ENCODE measurements around the gene NXPH1. TPM values are rescaled to one million over a fixed set of nuclear protein-coding genes. Genes with fewer than 3 reads are reported as not detected.

NXPH1 gene
- total and polyA plus RNA-seq, 2 experiments from 2014 or later, result 0.45 to 3.0 TPM

- Histone ChIP-seq H3K4me1 (ENCODE audit: insufficient read depth) (no peaks in the 10 kb centered on the region), H3K9me2 (ENCODE audit: insufficient read depth) (0 out of 2 replicates have a peak, but pooled peaks cover 5% of the 10 kb centered on the region)
These were observed 47.7 kb downstream of the NXPH1 start for GRCh38 chr7:8481096-8481495.

More at GRCh38 chr7:8481096-8481495, 47.7 kb downstream of the NXPH1 start:
- Histone ChIP-seq H3K4me3 (no peak overlapping the region), H3K27me3 (ENCODE audit: insufficient read depth) (no peaks in the 10 kb centered on the region), H4K20me1 (replicated peaks; ENCODE audit: insufficient read depth) (no peaks in the 10 kb centered on the region), H3K79me2 (replicated peaks; ENCODE audit: insufficient read depth) (no peaks in the 10 kb centered on the region), H3K36me3 (ENCODE audit: insufficient read depth) (no peaks in the 10 kb centered on the region), H3F3A (replicated peaks; ENCODE audit: low read depth) (no peaks in the 10 kb centered on the region), H3K4me2 (no peak overlapping the region), H3K27ac (ENCODE audit: low read depth) (no peak overlapping the region), H2AFZ (no peak overlapping the region)
- TF ChIP-seq JUNB (IDR thresholded peaks at IDR 0.05; ENCODE audit: unreplicated experiment) (no peak), EZH2phosphoT487 (IDR thresholded peaks at IDR 0.05; ENCODE audit: unreplicated experiment) (no peak), EZH2 (IDR thresholded peaks at IDR 0.05; ENCODE audit: low read depth, unreplicated experiment) (no peak), ZNF114 (CRISPR knock-in tag; IDR thresholded peaks at IDR 0.05) (no peak), NANOG (IDR thresholded peaks at IDR 0.05; ENCODE audit: borderline replicate concordance) (no peak), POLR2AphosphoS5 (IDR thresholded peaks at IDR 0.05; ENCODE audit: low read depth) (no peak), ETS1 (IDR thresholded peaks at IDR 0.05) (no peak), ZNF331 (CRISPR knock-in tag; IDR thresholded peaks at IDR 0.05; ENCODE audit: low read depth) (no peak), STAT1 (IDR thresholded peaks at IDR 0.05; ENCODE audit: unreplicated experiment) (no peak), CREB1 (CRISPR knock-in tag; IDR thresholded peaks at IDR 0.05; ENCODE audit: low read depth) (no peak), CTCF (conservative IDR thresholded peaks at IDR 0.05; ENCODE audit: low read depth in 2 of 2) (no peak)
- TF ChIP-seq, protein P1, sequence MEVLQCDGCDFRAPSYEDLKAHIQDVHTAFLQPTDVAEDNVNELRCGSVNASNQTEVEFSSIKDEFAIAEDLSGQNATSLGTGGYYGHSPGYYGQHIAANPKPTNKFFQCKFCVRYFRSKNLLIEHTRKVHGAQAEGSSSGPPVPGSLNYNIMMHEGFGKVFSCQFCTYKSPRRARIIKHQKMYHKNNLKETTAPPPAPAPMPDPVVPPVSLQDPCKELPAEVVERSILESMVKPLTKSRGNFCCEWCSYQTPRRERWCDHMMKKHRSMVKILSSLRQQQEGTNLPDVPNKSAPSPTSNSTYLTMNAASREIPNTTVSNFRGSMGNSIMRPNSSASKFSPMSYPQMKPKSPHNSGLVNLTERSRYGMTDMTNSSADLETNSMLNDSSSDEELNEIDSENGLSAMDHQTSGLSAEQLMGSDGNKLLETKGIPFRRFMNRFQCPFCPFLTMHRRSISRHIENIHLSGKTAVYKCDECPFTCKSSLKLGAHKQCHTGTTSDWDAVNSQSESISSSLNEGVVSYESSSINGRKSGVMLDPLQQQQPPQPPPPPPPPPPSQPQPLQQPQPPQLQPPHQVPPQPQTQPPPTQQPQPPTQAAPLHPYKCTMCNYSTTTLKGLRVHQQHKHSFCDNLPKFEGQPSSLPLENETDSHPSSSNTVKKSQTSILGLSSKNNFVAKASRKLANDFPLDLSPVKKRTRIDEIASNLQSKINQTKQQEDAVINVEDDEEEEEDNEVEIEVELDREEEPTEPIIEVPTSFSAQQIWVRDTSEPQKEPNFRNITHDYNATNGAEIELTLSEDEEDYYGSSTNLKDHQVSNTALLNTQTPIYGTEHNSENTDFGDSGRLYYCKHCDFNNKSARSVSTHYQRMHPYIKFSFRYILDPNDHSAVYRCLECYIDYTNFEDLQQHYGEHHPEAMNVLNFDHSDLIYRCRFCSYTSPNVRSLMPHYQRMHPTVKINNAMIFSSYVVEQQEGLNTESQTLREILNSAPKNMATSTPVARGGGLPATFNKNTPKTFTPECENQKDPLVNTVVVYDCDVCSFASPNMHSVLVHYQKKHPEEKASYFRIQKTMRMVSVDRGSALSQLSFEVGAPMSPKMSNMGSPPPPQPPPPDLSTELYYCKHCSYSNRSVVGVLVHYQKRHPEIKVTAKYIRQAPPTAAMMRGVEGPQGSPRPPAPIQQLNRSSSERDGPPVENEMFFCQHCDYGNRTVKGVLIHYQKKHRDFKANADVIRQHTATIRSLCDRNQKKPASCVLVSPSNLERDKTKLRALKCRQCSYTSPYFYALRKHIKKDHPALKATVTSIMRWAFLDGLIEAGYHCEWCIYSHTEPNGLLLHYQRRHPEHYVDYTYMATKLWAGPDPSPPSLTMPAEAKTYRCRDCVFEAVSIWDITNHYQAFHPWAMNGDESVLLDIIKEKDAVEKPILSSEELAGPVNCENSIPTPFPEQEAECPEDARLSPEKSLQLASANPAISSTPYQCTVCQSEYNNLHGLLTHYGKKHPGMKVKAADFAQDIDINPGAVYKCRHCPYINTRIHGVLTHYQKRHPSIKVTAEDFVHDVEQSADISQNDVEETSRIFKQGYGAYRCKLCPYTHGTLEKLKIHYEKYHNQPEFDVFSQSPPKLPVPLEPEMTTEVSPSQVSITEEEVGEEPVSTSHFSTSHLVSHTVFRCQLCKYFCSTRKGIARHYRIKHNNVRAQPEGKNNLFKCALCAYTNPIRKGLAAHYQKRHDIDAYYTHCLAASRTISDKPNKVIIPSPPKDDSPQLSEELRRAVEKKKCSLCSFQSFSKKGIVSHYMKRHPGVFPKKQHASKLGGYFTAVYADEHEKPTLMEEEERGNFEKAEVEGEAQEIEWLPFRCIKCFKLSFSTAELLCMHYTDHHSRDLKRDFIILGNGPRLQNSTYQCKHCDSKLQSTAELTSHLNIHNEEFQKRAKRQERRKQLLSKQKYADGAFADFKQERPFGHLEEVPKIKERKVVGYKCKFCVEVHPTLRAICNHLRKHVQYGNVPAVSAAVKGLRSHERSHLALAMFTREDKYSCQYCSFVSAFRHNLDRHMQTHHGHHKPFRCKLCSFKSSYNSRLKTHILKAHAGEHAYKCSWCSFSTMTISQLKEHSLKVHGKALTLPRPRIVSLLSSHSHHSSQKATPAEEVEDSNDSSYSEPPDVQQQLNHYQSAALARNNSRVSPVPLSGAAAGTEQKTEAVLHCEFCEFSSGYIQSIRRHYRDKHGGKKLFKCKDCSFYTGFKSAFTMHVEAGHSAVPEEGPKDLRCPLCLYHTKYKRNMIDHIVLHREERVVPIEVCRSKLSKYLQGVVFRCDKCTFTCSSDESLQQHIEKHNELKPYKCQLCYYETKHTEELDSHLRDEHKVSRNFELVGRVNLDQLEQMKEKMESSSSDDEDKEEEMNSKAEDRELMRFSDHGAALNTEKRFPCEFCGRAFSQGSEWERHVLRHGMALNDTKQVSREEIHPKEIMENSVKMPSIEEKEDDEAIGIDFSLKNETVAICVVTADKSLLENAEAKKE (CRISPR knock-in tag; IDR thresholded peaks at IDR 0.05), result no peak
- TF ChIP-seq, protein P2, sequence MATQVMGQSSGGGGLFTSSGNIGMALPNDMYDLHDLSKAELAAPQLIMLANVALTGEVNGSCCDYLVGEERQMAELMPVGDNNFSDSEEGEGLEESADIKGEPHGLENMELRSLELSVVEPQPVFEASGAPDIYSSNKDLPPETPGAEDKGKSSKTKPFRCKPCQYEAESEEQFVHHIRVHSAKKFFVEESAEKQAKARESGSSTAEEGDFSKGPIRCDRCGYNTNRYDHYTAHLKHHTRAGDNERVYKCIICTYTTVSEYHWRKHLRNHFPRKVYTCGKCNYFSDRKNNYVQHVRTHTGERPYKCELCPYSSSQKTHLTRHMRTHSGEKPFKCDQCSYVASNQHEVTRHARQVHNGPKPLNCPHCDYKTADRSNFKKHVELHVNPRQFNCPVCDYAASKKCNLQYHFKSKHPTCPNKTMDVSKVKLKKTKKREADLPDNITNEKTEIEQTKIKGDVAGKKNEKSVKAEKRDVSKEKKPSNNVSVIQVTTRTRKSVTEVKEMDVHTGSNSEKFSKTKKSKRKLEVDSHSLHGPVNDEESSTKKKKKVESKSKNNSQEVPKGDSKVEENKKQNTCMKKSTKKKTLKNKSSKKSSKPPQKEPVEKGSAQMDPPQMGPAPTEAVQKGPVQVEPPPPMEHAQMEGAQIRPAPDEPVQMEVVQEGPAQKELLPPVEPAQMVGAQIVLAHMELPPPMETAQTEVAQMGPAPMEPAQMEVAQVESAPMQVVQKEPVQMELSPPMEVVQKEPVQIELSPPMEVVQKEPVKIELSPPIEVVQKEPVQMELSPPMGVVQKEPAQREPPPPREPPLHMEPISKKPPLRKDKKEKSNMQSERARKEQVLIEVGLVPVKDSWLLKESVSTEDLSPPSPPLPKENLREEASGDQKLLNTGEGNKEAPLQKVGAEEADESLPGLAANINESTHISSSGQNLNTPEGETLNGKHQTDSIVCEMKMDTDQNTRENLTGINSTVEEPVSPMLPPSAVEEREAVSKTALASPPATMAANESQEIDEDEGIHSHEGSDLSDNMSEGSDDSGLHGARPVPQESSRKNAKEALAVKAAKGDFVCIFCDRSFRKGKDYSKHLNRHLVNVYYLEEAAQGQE (IDR thresholded peaks at IDR 0.05; ENCODE audit: unreplicated experiment), result no peak
- Mint-ChIP-seq H3K4me3 (no peak overlapping the region), H3K27me3 (ENCODE audit: insufficient read depth, low read depth, poor library complexity) (no peaks in the 10 kb centered on the region), H3K4me1 (no peaks in the 10 kb centered on the region), H3K27ac (no peak overlapping the region), H3K36me3 (ENCODE audit: low read depth) (no peaks in the 10 kb centered on the region; the same call in 2 of the 3 replicates), H3K9me3 (peaks cover 3% of the 10 kb centered on the region; the same call in 1 of the 3 replicates)
- DNase-seq (ENCODE audit: low spot score) (no peak), ATAC-seq (no peak)
